Pulmonary artery endothelial cell (primary cell): Measurements from ENCODE around the gene WDR48. TPM values are rescaled to one million over a fixed set of nuclear protein-coding genes. Genes with fewer than 3 reads are reported as not detected.

ENCODE experiments used
- DNase-seq: peaks from one replicate; pipeline ENCODE4 v3.0.0-alpha.2; 2011; ENCODE audit warnings: low read depth, low spot score
- total RNA-seq: library from RNA; depleted of rRNA; stranded (reverse); fragments of >200 nt; gene quantifications from 2 replicates; pipeline ENCODE4 v1.2.3, GENCODE V29; 2014

WDR48 gene
- total RNA-seq, 1 donor from 2014 or later, result 29.1 TPM

DNA sequence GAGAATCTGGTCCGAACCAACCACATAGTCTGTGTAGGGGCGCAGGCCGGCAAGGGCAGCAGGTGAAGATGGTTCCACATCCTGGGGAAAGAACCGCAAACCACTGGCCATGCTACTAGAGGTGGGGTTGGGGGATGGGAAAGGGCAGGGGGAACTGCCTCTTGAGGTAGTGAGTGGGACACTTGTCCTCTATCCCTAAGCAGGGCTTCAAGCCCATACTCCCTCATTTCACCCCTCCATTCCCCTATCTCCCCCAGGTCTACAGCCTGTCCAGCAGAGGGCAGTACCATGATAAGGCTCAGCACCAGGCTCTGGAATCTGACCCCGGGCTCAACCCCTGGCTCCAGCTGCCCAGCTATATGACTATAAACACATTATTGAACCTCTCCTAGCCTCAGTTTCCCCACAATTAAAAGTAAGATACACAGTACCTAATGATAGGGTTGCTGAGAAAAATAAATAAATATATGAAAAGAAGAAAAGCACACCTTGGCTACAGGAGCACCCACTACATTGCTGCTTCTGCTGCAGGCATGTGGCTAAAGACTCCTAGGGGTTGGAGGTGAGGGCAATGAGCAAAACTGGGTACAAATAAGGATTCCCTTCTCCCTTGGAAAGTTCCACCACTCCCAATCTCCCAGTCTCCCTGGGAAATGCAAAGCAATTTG lies 49.3 kb downstream of the WDR48 start:
- DNase-seq, result no peak

- DNase-seq, result no peak
Observed at GRCh38 chr3:39102504-39103323, 50.9 kb downstream of the WDR48 start.

GRCh38 chr3:39103324-39103693 lies 51.5 kb downstream of the WDR48 start:
- no peak for DNase-seq

GRCh38 chr3:39103791-39104552 lies 52.2 kb downstream of the WDR48 start:
- no peak for DNase-seq

- no peak for DNase-seq
Observed at GRCh38 chr3:39104961-39105686, 53.3 kb downstream of the WDR48 start.

- DNase-seq, result no peak
Observed at GRCh38 chr3:39105687-39106063, 53.9 kb downstream of the WDR48 start.

DNA sequence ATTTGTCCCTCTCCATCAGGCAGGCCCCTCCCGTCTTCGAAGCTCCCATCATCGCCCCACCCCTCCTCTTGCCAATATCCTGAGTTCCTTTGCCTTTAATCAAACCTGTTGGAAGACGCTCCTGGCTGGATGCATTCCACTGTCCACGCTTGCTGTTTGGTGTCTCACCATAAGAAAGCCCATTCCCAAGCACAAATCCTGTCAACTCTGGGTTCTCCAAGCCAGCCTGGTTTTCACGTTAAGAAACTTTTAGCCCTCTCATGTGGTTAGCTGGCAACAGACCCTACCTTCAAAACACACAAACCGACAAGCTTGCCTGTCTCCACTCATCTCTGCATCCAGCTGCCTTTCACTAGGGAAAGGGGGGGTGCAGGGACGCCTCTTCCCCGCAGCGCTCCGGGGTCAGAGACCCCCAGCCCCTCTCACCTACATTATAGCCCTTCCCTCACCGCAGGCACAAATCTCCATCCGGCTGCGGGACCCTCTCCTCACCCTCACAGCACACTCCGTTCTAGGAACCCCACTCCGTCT lies 54.5 kb downstream of the WDR48 start:
- no peak for DNase-seq

- no peak for DNase-seq
Observed at GRCh38 chr3:39106851-39107387, 55.1 kb downstream of the WDR48 start.

DNA sequence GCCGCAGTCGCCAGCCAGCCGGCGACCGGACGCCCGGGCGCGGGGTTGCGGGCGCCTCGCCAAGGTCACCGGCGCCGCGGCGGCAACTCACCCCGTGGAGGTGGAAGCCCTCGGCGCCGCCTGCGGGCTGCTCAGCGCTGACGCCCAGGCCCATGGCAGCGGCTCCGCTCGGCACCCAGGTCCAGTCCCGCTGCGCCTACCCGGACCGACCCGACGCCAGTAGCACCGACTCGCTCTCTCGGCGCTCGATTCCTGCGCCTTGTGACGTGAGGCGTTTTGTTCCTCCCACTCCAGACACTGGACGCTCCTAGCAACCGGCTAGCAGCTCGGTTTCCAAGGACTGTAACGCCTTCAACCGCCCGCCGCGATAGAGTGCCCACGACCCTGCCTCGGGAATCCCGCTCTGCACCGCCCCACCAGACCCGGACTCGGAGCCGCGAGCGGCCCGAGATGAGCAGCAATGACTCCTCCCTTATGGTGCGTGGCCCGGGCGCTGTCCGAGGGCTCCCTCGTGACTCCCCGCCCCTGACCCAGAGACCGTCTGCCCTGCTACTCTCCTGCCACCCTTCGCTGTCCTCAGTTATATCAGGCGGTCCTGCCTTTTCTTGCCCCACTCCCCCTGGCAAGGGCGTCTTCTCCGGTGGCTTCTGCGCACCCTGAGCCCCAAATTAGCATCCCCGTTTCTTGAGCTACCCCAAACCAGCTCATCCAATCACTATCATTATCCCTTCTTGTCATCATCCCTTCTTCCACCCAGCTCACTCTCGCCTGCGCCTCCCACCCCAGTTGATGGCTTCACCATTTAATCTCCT lies 55.8 kb downstream of the WDR48 start, which contains the start of the genes GORASP1 and TTC21A:
TSS of gene GORASP1 (minus strand) at position 240 of the 812 bp plus-strand sequence. CDS start at position 154, 86 bp downstream.
TSS of gene TTC21A (plus strand) at position 293 of the 812 bp plus-strand sequence. CDS start at position 451, 158 bp downstream.
- DNase-seq, result peak; percentile 58

DNA sequence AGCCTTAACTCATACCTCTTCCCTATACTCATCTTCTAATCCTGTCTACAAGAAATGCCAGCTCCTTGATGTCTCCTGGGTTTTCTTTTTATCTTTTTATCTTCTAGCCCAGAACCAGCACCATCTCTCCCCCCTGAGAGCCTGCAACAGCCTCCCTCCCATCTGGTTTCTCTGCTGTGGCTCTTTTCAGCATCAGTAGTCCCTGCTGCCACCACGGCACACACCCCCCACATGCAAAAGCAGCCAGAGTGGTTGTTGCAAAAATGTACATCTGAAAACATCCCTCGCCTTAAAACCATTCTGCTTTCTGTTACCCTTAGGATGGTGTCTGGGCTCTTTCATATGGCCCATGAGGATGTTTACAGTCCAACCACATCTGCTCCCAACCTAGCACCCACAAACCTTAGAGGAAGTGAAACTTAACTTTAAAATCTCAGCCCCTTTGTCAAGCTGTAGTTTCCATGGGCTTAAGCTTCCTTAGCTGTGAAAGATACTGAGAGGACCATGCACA lies 56.4 kb downstream of the WDR48 start:
- DNase-seq, result no peak

GRCh38 chr3:39109086-39109485 lies 57.3 kb downstream of the WDR48 start:
- no peak for DNase-seq

DNA sequence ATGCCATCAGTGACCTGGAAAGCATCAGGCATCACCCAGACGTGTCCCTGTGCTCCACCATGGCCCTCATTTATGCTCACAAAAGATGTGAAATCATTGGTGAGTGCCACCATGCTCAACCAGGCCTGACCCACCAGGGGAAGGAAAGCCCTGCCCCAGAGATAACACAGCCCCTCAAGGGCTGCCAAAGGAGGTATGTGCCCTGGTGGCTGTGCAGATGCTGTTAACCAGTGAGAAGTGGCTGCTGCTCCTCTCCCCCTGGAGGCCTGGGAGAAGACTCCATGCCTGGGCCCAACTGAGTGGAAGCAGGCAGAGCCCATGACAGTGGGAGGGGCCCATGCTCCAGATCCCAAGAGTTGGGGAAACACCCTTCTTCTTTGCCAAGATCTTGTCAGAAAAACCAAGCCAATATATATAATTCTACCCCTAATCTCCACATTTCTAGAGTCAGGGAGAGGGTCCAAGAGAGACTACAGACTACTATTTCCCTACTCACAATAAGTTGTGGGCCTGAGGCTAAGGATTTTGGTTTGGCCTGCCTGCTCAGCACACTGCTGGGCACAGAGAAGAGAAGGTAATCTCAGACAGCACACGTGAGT lies 58.3 kb downstream of the WDR48 start:
- no peak for DNase-seq

GRCh38 chr3:39112113-39112512 lies 60.3 kb downstream of the WDR48 start:
- no peak for DNase-seq

- no peak for DNase-seq
Observed at GRCh38 chr3:39112535-39112934, 60.7 kb downstream of the WDR48 start.

DNA sequence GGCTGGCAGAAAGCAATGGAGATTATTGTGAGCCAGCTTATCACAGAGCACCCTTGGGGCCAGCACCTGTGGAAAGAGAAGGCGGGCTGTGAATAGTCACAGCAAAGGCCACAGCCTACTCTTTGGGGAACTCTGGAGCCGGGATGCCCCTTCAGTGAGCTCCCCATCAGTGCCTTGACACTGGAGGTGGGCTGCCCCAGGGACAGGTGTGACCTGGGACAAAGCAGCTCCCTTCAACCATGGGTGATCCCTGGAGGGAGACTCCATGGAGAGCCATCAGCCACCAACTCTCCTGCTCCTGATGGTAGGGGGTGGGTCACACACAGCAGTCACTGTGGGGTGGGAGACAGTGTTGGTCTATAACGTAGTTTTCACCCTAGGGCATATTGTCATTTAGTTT lies 61.5 kb downstream of the WDR48 start:
- no peak for DNase-seq

DNA sequence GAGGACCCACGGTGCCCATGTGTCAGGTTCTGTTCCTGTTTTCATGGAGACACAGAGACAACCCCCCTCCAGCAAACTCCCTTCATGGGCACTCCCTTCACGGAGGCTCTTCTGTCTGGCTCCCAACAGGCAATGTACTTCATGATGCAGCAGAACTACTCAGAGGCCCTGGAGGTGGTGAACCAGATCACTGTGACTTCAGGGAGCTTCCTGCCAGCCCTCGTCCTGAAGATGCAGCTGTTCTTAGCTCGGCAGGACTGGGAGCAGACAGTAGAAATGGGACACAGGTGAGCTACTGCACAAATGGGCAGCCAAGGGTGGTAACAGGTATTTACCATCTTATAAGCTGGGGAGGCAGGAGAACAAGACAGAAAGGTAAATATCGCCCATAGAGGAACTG lies 62.6 kb downstream of the WDR48 start:
- DNase-seq, result no peak

GRCh38 chr3:39115870-39116269 lies 64.1 kb downstream of the WDR48 start:
- no peak for DNase-seq

GRCh38 chr3:39118079-39118478 lies 66.3 kb downstream of the WDR48 start:
- no peak for DNase-seq

GRCh38 chr3:39118931-39119660 lies 67.3 kb downstream of the WDR48 start:
- DNase-seq, result no peak
